Measurements from ENCODE around the gene PKN1.

The PKN1 gene

GRCh38 chr19:14497228-14497921 is 64.3 kb downstream of the PKN1 start:
- TF ChIP-seq ISL1 (CRISPR knock-in tag; IDR thresholded peaks at IDR 0.05) = no peak
- TF ChIP-seq TSHZ2 (CRISPR knock-in tag; IDR thresholded peaks at IDR 0.05) = no peak
- TF ChIP-seq TCF4 (CRISPR knock-in tag; IDR thresholded peaks at IDR 0.05; ENCODE audit: borderline replicate concordance) = no peak
- no peak for TF ChIP-seq CSDC2 (CRISPR knock-in tag; IDR thresholded peaks at IDR 0.05)
- TF ChIP-seq ZFP3 (CRISPR knock-in tag; IDR thresholded peaks at IDR 0.05) = no peak
- no peak for TF ChIP-seq GLIS3 (CRISPR knock-in tag; IDR thresholded peaks at IDR 0.05)
- TF ChIP-seq CSRNP3 (CRISPR knock-in tag; IDR thresholded peaks at IDR 0.05) = no peak
- TF ChIP-seq ZC3H10 (CRISPR knock-in tag; IDR thresholded peaks at IDR 0.05) = no peak
- TF ChIP-seq TOX (CRISPR knock-in tag; IDR thresholded peaks at IDR 0.05; ENCODE audit: borderline replicate concordance) = no peak
- no peak for TF ChIP-seq CREB5 (CRISPR knock-in tag; IDR thresholded peaks at IDR 0.05; ENCODE audit: low read depth)
- no peak for TF ChIP-seq BACH2 (CRISPR knock-in tag; IDR thresholded peaks at IDR 0.05; ENCODE audit: borderline replicate concordance)
- no peak for TF ChIP-seq ESRRG (CRISPR knock-in tag; IDR thresholded peaks at IDR 0.05)
- TF ChIP-seq ZNF70 (CRISPR knock-in tag; IDR thresholded peaks at IDR 0.05) = no peak
- TF ChIP-seq ZFP30 (CRISPR knock-in tag; IDR thresholded peaks at IDR 0.05) = no peak
- TF ChIP-seq, protein P1, sequence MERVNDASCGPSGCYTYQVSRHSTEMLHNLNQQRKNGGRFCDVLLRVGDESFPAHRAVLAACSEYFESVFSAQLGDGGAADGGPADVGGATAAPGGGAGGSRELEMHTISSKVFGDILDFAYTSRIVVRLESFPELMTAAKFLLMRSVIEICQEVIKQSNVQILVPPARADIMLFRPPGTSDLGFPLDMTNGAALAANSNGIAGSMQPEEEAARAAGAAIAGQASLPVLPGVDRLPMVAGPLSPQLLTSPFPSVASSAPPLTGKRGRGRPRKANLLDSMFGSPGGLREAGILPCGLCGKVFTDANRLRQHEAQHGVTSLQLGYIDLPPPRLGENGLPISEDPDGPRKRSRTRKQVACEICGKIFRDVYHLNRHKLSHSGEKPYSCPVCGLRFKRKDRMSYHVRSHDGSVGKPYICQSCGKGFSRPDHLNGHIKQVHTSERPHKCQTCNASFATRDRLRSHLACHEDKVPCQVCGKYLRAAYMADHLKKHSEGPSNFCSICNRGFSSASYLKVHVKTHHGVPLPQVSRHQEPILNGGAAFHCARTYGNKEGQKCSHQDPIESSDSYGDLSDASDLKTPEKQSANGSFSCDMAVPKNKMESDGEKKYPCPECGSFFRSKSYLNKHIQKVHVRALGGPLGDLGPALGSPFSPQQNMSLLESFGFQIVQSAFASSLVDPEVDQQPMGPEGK (CRISPR knock-in tag; IDR thresholded peaks at IDR 0.05; ENCODE audit: borderline replicate concordance) = no peak
- peak; percentile 25 for ATAC-seq

DNA sequence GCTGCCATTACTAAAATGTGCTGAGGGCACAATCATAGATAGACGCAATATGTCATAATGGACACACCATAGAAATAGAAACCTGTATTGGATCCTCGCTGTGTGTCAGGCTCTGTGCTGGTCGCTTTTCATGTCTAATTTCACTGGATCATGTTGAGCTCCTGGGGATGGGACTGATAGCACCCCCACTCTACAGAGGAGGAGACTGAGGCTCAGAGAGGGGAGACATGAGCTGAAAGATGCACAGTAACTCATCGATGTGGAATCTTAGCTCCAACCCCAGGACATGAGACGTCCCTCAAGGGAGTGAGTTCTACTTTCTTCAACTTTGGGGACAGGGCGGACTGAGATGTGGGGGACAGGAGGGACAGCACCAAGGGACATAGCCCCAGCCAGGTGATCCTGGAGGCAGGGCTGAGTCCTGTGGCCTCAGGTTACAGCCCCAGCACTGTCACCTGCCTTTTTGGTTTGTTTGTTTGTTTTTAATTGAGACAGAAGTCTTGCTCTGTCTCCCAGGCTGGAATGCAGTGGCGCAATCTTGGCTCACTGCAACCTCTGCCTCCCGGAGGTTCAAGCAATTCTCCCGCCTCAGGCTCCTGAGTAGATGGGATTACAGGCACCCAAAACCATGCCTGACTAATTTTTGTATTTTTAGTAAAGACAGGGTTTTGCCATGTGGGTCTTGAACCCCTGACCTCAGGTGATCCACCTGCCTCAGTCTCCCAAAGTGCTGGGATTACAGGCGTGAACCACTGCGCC is 69.4 kb downstream of the PKN1 start:
- TF ChIP-seq, protein P2, sequence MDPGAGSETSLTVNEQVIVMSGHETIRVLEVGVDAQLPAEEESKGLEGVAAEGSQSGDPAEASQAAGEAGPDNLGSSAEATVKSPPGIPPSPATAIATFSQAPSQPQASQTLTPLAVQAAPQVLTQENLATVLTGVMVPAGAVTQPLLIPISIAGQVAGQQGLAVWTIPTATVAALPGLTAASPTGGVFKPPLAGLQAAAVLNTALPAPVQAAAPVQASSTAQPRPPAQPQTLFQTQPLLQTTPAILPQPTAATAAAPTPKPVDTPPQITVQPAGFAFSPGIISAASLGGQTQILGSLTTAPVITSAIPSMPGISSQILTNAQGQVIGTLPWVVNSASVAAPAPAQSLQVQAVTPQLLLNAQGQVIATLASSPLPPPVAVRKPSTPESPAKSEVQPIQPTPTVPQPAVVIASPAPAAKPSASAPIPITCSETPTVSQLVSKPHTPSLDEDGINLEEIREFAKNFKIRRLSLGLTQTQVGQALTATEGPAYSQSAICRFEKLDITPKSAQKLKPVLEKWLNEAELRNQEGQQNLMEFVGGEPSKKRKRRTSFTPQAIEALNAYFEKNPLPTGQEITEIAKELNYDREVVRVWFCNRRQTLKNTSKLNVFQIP (CRISPR knock-in tag; IDR thresholded peaks at IDR 0.05; ENCODE audit: borderline replicate concordance, low read depth) = no peak
- no peak for TF ChIP-seq GLIS3 (CRISPR knock-in tag; IDR thresholded peaks at IDR 0.05)
- no peak for TF ChIP-seq ZNF70 (CRISPR knock-in tag; IDR thresholded peaks at IDR 0.05)
- no peak for TF ChIP-seq ZC3H10 (CRISPR knock-in tag; IDR thresholded peaks at IDR 0.05)
- no peak for TF ChIP-seq ESRRG (CRISPR knock-in tag; IDR thresholded peaks at IDR 0.05)
- no peak for TF ChIP-seq TSHZ2 (CRISPR knock-in tag; IDR thresholded peaks at IDR 0.05)
- no peak for TF ChIP-seq CSDC2 (CRISPR knock-in tag; IDR thresholded peaks at IDR 0.05)
- no peak for TF ChIP-seq ISL1 (CRISPR knock-in tag; IDR thresholded peaks at IDR 0.05)
- no peak for TF ChIP-seq SNAI2 (CRISPR knock-in tag; IDR thresholded peaks at IDR 0.05)
- ATAC-seq = no peak
